Stimulated activated effector memory CD8-positive, alpha-beta T cell treated with anti-CD3 and anti-CD28 coated beads, Interleukin-12 subunit alpha, Interleukin-12 subunit beta, amount 100 ng/mL, for 72 hours (primary cell): Measurements from ENCODE around the gene LHB.
"Not testable (repeated sequence)": the region's sequence is repeated elsewhere in the genome, so short reads cannot be mapped to it uniquely, and the experiment has no call there.

ENCODE experiments used
- ATAC-seq: fragments of 150-1000 bp; cut with Tn5 transposase; 2 replicates; pipeline ENCODE4 v1.10.0; 2021
- DNase-seq, 2 donors: peaks; one replicate each; pipeline ENCODE4 v3.0.0; 2021 to 2022; ENCODE audit warnings: low spot score in 2 of 2
- H3K27ac Mint-ChIP-seq: one replicate; pipeline ENCODE4 v1.8.0; 2022; ENCODE audit warnings: mild to moderate bottlenecking, mixed read lengths
- H3K36me3 Mint-ChIP-seq: one replicate; pipeline ENCODE4 v1.8.0; 2022; ENCODE audit warnings: mild to moderate bottlenecking, mixed read lengths
- H3K4me1 Mint-ChIP-seq: one replicate; pipeline ENCODE4 v1.8.0; 2022; ENCODE audit warnings: mixed read lengths
- H3K4me3 Mint-ChIP-seq: one replicate; pipeline ENCODE4 v1.8.0; 2022; ENCODE audit warnings: mild to moderate bottlenecking, mixed read lengths
- H3K9me3 Mint-ChIP-seq: one replicate; pipeline ENCODE4 v1.8.0; 2022; ENCODE audit warnings: mixed read lengths

The LHB gene

GRCh38 chr19:49017041-49017665 is at the start of gene LHB:
Gene LHB, minus strand, starts transcription at chr19:49017091. Its CDS starts 10 bp downstream, at chr19:49017081.
- Mint-ChIP-seq H3K27ac (peak within 1 kb of the TSS; percentile 43), H3K9me3 (no peaks in the 10 kb centered on the region), H3K36me3 (peaks cover 23% of the 10 kb centered on the region), H3K4me3 (peak within 1 kb of the TSS; percentile 84), H3K4me1 (peaks cover 31% of the 10 kb centered on the region)
- DNase-seq (no peak), ATAC-seq (no peak)

DNA sequence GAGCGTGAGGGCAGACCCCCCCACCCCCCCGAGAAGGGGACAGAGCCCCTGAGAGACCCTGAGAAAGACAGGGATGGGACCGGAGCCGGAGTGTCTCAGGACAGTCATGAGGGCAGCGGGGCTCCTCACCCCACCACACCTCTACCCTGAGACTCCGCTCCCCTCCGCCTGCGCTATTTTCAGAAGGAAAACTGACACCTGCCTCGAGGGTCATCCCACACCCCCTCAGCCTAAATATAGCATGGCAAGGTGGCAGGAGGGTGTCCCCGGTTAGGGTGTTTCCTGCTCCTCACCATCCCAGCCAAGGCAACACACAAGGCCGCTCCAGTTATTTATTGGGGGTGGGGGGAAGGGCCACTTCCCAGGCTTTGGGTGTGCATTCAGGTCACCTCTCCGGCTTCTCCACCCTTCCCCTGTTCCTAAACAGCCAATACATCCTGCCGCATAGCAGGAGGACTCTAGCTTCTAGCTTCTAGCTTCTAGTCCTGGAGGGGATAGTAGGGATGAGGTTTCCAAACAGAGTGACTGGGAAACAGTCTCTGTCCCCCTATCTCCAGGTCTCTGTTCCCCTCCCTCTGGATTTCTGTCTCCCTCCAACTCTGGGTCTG is 49.1 kb upstream of the LHB start:
- Mint-ChIP-seq H3K36me3 (no peaks in the 10 kb centered on the region), H3K27ac (no peak overlapping the region), H3K4me3 (no peak overlapping the region), H3K4me1 (peaks cover under 1% of the 10 kb centered on the region), H3K9me3 (no peaks in the 10 kb centered on the region)
- DNase-seq (no peak), ATAC-seq (no peak)

DNA sequence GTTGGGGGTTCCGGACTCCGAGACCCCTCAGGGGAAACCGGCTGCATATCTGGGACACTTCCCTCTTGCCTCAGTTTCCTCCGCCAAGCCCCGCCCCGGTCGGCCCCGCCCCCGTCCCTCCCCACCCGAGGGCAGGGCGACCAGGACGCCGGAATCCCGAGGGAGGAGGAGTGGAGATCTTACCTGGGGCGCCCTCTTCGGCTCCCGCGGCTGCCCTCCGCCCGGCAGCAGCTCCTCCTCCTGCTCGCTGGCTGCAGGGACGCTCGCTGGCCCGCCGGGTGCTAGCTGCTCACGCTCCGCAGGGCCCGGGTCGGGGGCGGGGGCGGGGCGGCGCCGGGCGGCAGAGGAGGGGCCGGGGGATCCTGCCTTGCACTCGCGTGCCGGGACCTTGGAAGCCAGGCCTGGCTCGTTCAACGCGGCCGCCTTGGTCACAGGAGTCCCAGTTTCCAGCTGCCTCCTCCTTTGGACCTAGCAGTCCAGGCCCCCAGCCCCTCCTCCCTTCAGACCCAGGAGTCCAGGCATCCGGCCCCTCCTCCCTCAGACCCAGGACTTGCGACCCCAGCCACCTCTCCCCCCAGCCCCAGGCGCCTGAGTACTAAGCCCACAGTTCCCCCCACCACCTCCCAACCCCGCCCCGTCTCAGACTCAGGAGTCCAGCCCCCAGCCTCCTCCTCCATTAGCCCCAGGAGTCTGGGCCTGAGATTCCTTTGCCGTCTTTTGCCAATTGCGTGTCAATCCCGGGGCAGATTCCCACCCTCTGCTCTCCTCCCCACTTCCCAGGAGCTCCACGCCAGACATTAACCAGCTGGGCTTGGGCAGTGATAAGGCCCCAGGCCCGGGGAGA is 48.1 kb upstream of the LHB start, which contains the start of gene NTF4:
TSS of gene NTF4 (minus strand) at position 51 of the 844 bp plus-strand sequence. CDS start 2,821 bp downstream, outside the sequence.
- Mint-ChIP-seq H3K4me3 (no peak within 1 kb of the TSS), H3K4me1 (peaks cover 6% of the 10 kb centered on the region), H3K36me3 (no peaks in the 10 kb centered on the region), H3K9me3 (no peaks in the 10 kb centered on the region), H3K27ac (no peak within 1 kb of the TSS)
- no peak for DNase-seq
- ATAC-seq, result no peak

DNA sequence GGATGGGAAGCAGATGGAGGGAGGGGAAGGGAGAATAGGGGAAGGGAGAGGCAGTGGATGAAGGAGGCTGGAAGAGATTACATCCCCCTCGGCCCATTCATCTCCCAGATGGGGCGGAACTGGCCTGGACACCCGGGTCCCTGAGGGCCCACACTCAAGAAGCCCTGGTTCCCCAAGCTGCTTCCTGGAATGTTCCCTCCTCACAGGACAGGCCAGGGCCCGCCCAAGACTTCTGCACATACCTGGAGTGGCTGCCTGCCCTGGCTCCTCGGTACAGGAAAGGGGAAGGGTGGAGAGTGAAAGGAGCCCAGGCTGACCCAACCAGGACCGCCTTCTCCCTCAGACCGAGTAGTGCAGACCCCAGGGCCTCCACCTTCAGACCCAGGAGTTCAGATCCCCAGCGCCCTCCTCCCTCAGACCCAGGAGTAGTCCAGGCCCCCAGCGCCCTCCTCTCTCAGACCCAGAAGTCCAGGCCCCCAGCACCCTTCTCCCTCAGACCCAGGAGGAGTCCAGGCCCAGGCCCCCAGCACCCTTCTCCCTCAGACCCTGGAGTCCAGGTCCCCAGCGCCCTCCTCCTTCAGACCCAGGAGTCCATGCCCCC is 47.2 kb upstream of the LHB start:
- Mint-ChIP-seq H3K36me3 (no peaks in the 10 kb centered on the region), H3K27ac (no peak overlapping the region), H3K4me3 (no peak overlapping the region), H3K4me1 (peaks cover 6% of the 10 kb centered on the region), H3K9me3 (no peaks in the 10 kb centered on the region)
- ATAC-seq (no peak), DNase-seq (no peak)

DNA sequence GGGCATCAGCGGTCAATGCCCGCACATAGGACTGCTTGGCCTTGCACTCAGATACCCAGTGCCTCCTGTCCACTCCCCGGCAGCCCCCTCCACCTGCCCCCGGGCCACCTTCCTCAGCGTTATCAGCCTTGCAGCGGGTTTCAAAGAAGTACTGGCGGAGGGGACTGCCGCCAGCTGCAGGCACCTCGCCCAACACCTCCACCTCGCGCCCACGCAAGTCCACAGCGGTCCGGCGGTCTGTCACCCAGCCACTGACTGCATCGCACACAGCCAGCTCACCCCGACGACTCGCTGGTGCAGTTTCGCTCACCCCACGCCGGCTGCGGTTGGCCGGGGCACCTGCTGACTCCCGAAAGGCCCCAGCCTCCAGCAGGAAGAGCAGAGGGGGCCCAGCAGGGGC is 44.6 kb upstream of the LHB start:
- Mint-ChIP-seq H3K27ac (no peak overlapping the region), H3K4me3 (no peak overlapping the region), H3K4me1 (peaks cover 30% of the 10 kb centered on the region), H3K9me3 (no peaks in the 10 kb centered on the region), H3K36me3 (no peaks in the 10 kb centered on the region)
- DNase-seq (no peak), ATAC-seq (peak; percentile 61)

DNA sequence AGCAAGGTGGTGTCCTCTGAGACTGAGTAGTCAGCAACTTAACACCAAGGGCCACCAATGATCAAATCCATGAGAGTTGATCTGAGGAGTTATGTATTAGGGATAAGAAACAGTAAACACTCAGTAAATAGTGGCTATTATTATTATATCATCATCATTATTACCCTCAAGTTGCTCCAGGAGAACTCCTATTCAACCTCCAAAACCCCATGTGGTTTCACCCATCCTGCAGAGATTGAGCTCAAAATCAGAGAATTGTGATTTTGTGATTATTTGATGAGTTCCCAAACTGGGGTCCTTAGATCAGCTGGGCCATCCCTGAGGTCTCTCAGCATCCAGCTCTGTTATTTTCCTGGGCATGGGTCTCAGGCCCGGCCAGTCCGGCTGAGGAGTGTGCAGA is 44.1 kb upstream of the LHB start:
- ATAC-seq (no peak), DNase-seq (no peak)
- Mint-ChIP-seq H3K36me3 (no peaks in the 10 kb centered on the region), H3K4me1 (peaks cover 34% of the 10 kb centered on the region), H3K9me3 (no peaks in the 10 kb centered on the region), H3K4me3 (no peak overlapping the region), H3K27ac (no peak overlapping the region)

DNA sequence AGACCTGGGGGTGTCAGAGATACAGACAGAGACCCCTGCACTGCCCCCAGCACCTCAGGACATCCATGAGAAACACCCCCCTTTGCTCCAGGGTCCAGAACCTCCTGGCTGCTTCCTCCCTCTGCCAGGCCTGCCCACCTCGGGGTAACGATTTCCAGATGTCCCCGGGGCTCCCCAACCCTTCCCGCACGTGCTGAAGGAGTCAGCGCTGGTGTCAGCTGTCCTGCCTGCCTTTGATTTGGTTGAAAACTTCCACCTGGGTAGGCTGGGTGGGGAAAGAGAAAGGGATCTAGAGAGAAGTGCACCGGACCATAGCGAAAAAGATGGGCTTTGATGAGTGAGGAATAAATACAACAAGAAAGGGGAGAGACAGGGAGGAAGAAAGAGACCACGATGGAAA is 42.2 kb upstream of the LHB start:
- no peaks in the 10 kb centered on the region for H3K9me3 Mint-ChIP-seq
- no peak overlapping the region for H3K4me3 Mint-ChIP-seq
- ATAC-seq (no peak), DNase-seq (no peak)
- no peaks in the 10 kb centered on the region for H3K36me3 Mint-ChIP-seq
- peaks cover 35% of the 10 kb centered on the region for H3K4me1 Mint-ChIP-seq
- no peak overlapping the region for H3K27ac Mint-ChIP-seq

- H3K36me3 Mint-ChIP-seq, result no peaks in the 10 kb centered on the region
- no peak for DNase-seq
- H3K4me1 Mint-ChIP-seq, result peaks cover 35% of the 10 kb centered on the region
- H3K4me3 Mint-ChIP-seq, result peak overlapping the region; percentile 88
- ATAC-seq, result no peak
- no peak overlapping the region for H3K27ac Mint-ChIP-seq
- no peaks in the 10 kb centered on the region for H3K9me3 Mint-ChIP-seq
These were observed 41.7 kb upstream of the LHB start for GRCh38 chr19:49058562-49058961.

DNA sequence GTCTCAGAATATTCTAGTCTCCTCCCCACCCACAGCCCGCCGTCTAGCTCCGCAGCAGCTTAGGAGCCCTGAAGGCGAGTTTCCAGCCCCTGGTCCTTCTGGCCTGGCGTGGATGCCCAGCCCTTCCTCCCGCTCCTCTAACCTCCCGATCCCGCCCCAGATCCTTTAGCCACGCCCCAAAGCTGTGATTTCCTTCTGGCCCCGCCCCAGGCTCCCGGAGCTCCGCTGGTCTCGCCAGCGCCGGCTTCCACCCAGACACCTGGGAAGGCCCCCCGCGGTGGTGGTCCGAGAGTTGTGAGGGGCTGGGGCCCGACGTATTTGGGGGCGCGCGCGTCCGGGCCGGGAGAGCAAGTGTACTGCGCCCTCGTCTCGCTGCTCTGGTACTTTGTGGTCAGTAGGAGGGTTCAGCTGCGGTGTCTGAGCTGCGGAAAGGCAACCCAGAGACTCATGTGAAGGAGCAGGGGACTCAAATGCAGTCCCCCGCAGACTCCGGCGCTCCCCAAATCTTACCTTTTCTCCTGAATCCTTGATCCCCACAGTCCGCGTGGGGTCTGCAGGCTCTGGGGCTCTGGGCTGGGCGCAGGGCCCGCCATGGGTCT is 40.8 kb upstream of the LHB start, which contains the start of gene CGB7:
TSS of gene CGB7 (minus strand) at position 114 of the 599 bp plus-strand sequence. CDS start 2,374 bp downstream, outside the sequence.
- H3K27ac Mint-ChIP-seq, result peak within 1 kb of the TSS; percentile 74
- DNase-seq (peak in 1 of 2 donors; percentile 40), ATAC-seq (peak; percentile 27)
- no peaks in the 10 kb centered on the region for H3K9me3 Mint-ChIP-seq
- peak within 1 kb of the TSS; percentile 88 for H3K4me3 Mint-ChIP-seq
- H3K36me3 Mint-ChIP-seq, result no peaks in the 10 kb centered on the region
- H3K4me1 Mint-ChIP-seq, result peaks cover 35% of the 10 kb centered on the region

GRCh38 chr19:49056902-49057596 is 40.2 kb upstream of the LHB start:
- not testable (repeated sequence) for H3K9me3 Mint-ChIP-seq, H3K36me3 Mint-ChIP-seq, ATAC-seq, DNase-seq
- peaks cover 35% of the 10 kb centered on the region for H3K4me1 Mint-ChIP-seq
- peak overlapping the region; percentile 74 for H3K27ac Mint-ChIP-seq
- H3K4me3 Mint-ChIP-seq, result peak overlapping the region; percentile 88

GRCh38 chr19:49056101-49056901 is 39.4 kb upstream of the LHB start:
- peaks cover 35% of the 10 kb centered on the region for H3K4me1 Mint-ChIP-seq
- DNase-seq, result peak; percentile 49 to 82
- peak; percentile 84 for ATAC-seq
- no peaks in the 10 kb centered on the region for H3K36me3 Mint-ChIP-seq
- no peak overlapping the region for H3K27ac Mint-ChIP-seq
- H3K9me3 Mint-ChIP-seq, result no peaks in the 10 kb centered on the region
- H3K4me3 Mint-ChIP-seq, result peak overlapping the region; percentile 88

DNA sequence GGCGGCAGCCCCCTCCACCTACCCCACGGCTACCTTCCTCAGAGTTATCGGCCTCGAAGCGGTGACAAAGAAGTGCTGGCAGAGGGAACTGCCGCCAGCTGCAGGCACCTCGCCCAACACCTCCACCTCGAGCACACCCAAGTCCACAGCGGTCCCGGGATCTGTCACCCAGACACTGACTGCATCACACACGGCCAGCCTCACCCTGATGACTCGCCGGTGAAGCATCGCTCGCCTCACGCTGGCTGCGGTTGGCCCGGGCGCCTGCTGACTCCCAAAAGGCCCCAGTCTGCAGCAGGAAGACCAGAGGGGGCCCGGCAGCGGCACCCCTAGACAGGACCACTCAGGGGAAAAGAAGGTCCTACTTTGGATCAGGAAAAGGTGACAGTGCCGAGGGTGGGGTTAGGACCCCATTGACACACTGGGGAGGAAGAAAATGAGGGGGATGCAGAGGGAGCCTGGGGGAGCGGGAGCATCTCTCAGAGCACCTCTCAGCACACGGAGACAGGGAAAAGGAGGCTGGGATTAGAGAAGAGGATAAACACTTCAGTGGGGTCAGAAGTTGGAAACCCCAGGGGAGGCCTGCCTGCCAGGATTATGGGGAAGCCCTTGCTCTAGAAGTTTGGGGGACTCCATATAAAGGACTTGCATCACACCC is 33.6 kb upstream of the LHB start:
- not testable (repeated sequence) for ATAC-seq, H3K4me1 Mint-ChIP-seq, DNase-seq, H3K4me3 Mint-ChIP-seq, H3K36me3 Mint-ChIP-seq, H3K9me3 Mint-ChIP-seq, H3K27ac Mint-ChIP-seq

DNA sequence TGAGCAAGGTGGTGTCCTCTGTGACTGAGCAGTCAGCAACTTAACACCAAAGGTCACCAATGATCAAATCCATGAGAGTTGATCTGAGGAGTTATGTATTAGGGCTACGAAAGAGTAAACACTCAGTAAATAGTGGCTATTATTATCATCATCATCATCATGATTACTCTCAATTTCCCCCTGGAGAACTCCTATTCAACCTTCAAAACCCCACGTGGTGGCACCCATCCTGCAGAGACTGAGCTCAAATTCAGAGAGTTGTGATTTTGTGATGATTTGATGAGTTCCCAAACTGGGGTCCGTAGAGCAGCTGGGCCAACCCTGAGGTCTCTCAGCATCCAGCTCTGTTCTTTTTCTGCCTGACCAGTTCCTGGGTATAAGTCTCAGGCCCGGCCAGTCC is 32.9 kb upstream of the LHB start:
- not testable (repeated sequence) for H3K4me3 Mint-ChIP-seq, ATAC-seq, H3K4me1 Mint-ChIP-seq, H3K36me3 Mint-ChIP-seq, H3K27ac Mint-ChIP-seq, H3K9me3 Mint-ChIP-seq, DNase-seq
